GM21381 (cell line): ENCODE data around the gene ABCC10.
"Not testable (repeated sequence)": the region's sequence is repeated elsewhere in the genome, so short reads cannot be mapped to it uniquely, and the experiment has no call there.

Experiments
- ATAC-seq: cut with Tn5 transposase; IDR thresholded peaks from one replicate; pipeline ENCODE4 v1.9.1; 2021; ENCODE audit warnings: mild to moderate bottlenecking, moderate library complexity; ENCODE audit not compliant: unreplicated experiment

The ABCC10 gene

GRCh38 chr6:43427406-43428111 lies at the start of gene ABCC10:
Gene ABCC10 (plus strand): TSS chr6:43427541. CDS start chr6:43427979, 438 bp downstream.
- peak; percentile 87 for ATAC-seq

- ATAC-seq = no peak
Observed at GRCh38 chr6:43377710-43378229, 49.6 kb upstream of the ABCC10 start.

GRCh38 chr6:43378631-43379030 lies 48.7 kb upstream of the ABCC10 start:
- no peak for ATAC-seq

GRCh38 chr6:43380858-43381257 lies 46.5 kb upstream of the ABCC10 start:
- not testable (repeated sequence) for ATAC-seq

GRCh38 chr6:43383021-43383667 lies 44.2 kb upstream of the ABCC10 start:
- no peak for ATAC-seq

GRCh38 chr6:43386492-43386891 lies 40.8 kb upstream of the ABCC10 start:
- no peak for ATAC-seq

- ATAC-seq = no peak
Observed at GRCh38 chr6:43389730-43390295, 37.5 kb upstream of the ABCC10 start.

- ATAC-seq = not testable (repeated sequence)
Observed at GRCh38 chr6:43390753-43391439, 36.4 kb upstream of the ABCC10 start.

- no peak for ATAC-seq
Observed at GRCh38 chr6:43391440-43392031, 35.8 kb upstream of the ABCC10 start.

- not testable (repeated sequence) for ATAC-seq
Observed at GRCh38 chr6:43393133-43393532, 34.2 kb upstream of the ABCC10 start.

GRCh38 chr6:43393602-43394001 lies 33.7 kb upstream of the ABCC10 start:
- no peak for ATAC-seq

GRCh38 chr6:43394982-43395381 lies 32.4 kb upstream of the ABCC10 start:
- no peak for ATAC-seq

GRCh38 chr6:43395776-43396175 lies 31.6 kb upstream of the ABCC10 start:
- no peak for ATAC-seq

- no peak for ATAC-seq
Observed at GRCh38 chr6:43396408-43397149, 30.8 kb upstream of the ABCC10 start.

- no peak for ATAC-seq
Observed at GRCh38 chr6:43399932-43400487, 27.3 kb upstream of the ABCC10 start.

- ATAC-seq = no peak
Observed at GRCh38 chr6:43401730-43402129, 25.6 kb upstream of the ABCC10 start.

GRCh38 chr6:43402820-43403219 lies 24.5 kb upstream of the ABCC10 start:
- ATAC-seq = no peak

- no peak for ATAC-seq
Observed at GRCh38 chr6:43405354-43405753, 22.0 kb upstream of the ABCC10 start.

GRCh38 chr6:43407296-43407695 lies 20.0 kb upstream of the ABCC10 start:
- no peak for ATAC-seq

- no peak for ATAC-seq
Observed at GRCh38 chr6:43408259-43408658, 19.1 kb upstream of the ABCC10 start.
